HAP-1 (cell line): ENCODE data around the gene PRKCB.

Experiments
- DNase-seq, 2 experiments: peaks; one replicate each; pipeline ENCODE4 v3.0.0-alpha.2; 2016 to 2020; ENCODE audit warnings: low spot score in 2 of 2
- H3K27me3 ChIP-seq: fragments of 250-450 bp; sonication (Bioruptor Pico); 2 replicates; pipeline ENCODE4 v1.5.1; 2020; ENCODE audit warnings: low read depth, mild to moderate bottlenecking, moderate library complexity
- H3K36me3 ChIP-seq: fragments of 250-450 bp; sonication (Bioruptor Pico); replicated peaks from 2 replicates; pipeline ENCODE4 v1.5.1; 2020; ENCODE audit warnings: mild to moderate bottlenecking
- H3K4me1 ChIP-seq: fragments of 250-450 bp; sonication (Bioruptor Pico); 2 replicates; pipeline ENCODE4 v1.5.1; 2020; ENCODE audit warnings: mild to moderate bottlenecking
- H3K4me3 ChIP-seq: fragments of 250-450 bp; sonication (Bioruptor Pico); 2 replicates; pipeline ENCODE4 v1.5.1; 2020; ENCODE audit warnings: mild to moderate bottlenecking, moderate library complexity
- H3K9me3 ChIP-seq: fragments of 250-450 bp; sonication (Bioruptor Pico); 2 replicates; pipeline ENCODE4 v1.5.1; 2020; ENCODE audit warnings: mild to moderate bottlenecking, moderate library complexity
- in situ Hi-C: fragments of 300-500 bp; cut with MboI; formaldehyde crosslinking; loops from 3 replicates; pipeline ENCODE4 v1.14.3; 2020; ENCODE audit warnings: low sequenced_read_pairs, inconsistent platforms, mixed read lengths

Gene PRKCB

DNA sequence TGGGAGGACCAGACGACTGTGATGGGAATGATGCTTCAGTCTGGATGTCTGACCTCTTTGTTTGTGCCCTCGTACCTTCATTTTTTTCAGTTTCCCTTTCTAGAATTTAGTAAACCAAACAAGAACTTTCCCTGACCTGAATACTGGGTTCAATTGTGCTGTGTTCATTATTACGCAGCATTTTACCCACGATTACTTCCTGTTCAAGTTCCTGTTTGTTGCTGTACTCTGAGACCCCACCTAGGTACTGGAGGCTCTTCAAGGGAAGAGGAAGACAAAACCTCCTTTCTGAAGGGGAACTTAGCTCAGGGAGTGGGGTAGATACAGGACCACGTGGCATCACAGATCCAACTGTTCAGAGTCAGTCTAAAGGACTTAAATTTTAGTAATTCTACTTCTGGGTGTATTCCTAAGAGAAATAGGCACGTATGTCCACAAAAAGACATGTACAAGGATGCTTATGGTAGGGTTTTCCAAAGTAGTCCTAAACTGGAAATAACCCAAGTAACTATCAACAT is 9.2 kb upstream of the PRKCB start:
- H3K27me3 ChIP-seq, result no peaks in the 10 kb centered on the region; the same call in 1 of the 2 replicates
- H3K9me3 ChIP-seq, result no peaks in the 10 kb centered on the region
- in situ Hi-C loops, result no loop called here
- no peaks in the 10 kb centered on the region for H3K4me1 ChIP-seq
- H3K4me3 ChIP-seq, result no peak overlapping the region
- H3K36me3 ChIP-seq, result no peaks in the 10 kb centered on the region
- DNase-seq, result no peak

DNA sequence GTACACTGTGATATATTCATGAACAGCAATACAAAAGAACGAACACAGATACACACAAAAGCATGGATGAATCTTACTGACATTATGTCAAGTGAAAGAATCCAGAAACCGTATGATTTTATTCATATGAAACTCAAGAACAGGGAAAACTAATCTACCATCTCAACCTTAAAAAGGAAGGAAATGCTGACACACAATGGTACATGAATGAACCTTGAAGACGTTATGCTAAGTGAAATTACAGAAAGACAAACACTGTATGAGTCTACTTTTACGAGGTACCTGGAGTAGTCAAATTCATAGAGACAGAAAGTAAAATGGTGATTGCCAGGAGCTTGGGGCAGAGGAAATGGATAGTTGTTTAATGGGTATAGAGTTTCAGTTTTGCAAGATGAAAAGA is 8.7 kb upstream of the PRKCB start:
- H3K27me3 ChIP-seq, result no peaks in the 10 kb centered on the region; the same call in 1 of the 2 replicates
- H3K4me1 ChIP-seq, result no peaks in the 10 kb centered on the region
- in situ Hi-C loops, result no loop called here
- no peaks in the 10 kb centered on the region for H3K9me3 ChIP-seq
- DNase-seq, result no peak
- H3K36me3 ChIP-seq, result no peaks in the 10 kb centered on the region
- H3K4me3 ChIP-seq, result no peak overlapping the region

DNA sequence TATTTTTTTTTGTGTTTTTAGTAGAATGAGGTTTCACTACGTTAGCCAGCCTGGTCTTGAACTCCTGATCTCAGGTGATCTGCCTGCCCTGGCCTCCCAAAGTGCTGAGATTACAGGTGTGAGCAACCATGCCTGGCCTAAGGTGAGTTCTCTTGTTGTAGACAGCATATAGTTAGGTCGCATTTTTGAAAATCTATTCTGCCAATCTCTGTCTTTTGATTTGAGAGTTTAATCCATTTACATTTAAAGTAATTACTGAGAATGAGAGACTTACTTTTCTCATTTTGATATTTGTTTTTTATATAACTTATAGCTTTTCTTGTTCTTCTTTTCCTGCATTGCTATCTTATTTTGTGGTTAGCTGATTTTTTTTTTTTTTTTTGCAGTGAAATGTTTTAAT is 6.3 kb upstream of the PRKCB start:
- in situ Hi-C loops, result no loop called here
- Histone ChIP-seq H3K9me3 (no peaks in the 10 kb centered on the region), H3K4me3 (no peak overlapping the region), H3K4me1 (no peaks in the 10 kb centered on the region), H3K27me3 (no peaks in the 10 kb centered on the region; the same call in 1 of the 2 replicates), H3K36me3 (no peaks in the 10 kb centered on the region)
- no peak for DNase-seq

DNA sequence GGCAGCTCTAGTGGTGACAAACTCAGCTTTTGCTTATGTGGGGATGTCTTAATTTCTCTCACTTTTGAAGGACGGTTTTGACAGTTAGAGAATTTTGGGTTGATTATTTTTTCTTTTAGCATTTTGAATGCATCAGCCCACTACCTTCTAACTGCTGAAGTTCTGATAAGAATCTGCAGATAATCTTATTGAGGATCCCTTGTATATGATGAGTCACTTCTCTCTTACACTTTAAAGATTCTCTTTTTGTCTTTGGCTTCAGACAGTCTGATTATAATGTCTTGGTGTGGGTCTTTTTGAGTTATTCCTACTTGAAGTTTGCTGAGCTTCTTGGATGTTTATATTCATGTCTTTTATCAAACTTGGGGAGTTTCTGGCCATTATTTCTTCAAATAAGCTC is 5.5 kb upstream of the PRKCB start:
- Histone ChIP-seq H3K27me3 (peaks cover 5% of the 10 kb centered on the region), H3K4me1 (no peaks in the 10 kb centered on the region), H3K9me3 (no peaks in the 10 kb centered on the region), H3K36me3 (no peaks in the 10 kb centered on the region), H3K4me3 (no peak overlapping the region)
- no peak for DNase-seq
- in situ Hi-C loops, result no loop called here

DNA sequence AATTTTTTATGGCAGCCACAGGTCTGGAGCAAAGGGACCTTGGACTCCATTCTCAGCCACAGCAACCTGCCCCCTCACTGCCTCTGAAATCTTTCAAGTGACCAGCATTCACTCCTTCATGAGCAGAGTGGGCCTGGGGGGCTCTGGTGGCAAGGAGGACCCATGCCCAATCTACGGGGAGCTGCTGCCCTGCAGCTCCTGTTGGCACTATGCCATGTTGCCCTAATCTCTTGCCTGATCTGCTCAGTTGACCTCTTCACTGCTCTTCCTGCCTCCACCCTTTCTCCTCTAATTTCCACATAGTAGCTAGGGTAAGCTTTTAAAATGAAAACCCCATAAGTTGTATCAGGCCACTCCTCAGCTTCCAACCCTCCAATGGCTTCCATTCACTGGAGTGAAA is 2.9 kb upstream of the PRKCB start:
- Histone ChIP-seq H3K9me3 (no peaks in the 10 kb centered on the region), H3K36me3 (no peaks in the 10 kb centered on the region), H3K4me3 (no peak overlapping the region), H3K27me3 (peaks cover 27% of the 10 kb centered on the region), H3K4me1 (no peaks in the 10 kb centered on the region)
- DNase-seq, result no peak
- in situ Hi-C loops, result no loop called here

DNA sequence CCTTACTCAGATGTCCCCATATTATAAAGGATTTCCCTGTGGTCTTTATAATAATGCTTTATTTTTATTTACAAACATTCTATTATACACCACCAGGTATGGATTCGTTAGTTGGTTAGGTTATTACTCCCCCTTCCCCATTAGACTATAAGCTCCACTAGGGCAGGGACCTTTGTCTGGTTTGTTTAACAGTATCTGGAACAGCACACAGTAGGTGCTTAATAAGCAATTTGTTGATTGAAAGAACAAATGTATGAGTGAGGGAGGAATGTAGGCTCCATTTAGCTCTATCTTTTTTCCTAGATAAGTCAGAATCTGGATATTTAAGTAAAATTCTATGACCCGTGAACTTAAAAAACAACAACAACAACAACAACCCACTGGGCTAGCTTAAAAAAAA is 2.3 kb upstream of the PRKCB start:
- in situ Hi-C loops, result no loop called here
- Histone ChIP-seq H3K4me3 (no peak overlapping the region), H3K36me3 (no peaks in the 10 kb centered on the region), H3K27me3 (peaks cover 32% of the 10 kb centered on the region), H3K4me1 (no peaks in the 10 kb centered on the region), H3K9me3 (no peaks in the 10 kb centered on the region)
- no peak for DNase-seq

DNA sequence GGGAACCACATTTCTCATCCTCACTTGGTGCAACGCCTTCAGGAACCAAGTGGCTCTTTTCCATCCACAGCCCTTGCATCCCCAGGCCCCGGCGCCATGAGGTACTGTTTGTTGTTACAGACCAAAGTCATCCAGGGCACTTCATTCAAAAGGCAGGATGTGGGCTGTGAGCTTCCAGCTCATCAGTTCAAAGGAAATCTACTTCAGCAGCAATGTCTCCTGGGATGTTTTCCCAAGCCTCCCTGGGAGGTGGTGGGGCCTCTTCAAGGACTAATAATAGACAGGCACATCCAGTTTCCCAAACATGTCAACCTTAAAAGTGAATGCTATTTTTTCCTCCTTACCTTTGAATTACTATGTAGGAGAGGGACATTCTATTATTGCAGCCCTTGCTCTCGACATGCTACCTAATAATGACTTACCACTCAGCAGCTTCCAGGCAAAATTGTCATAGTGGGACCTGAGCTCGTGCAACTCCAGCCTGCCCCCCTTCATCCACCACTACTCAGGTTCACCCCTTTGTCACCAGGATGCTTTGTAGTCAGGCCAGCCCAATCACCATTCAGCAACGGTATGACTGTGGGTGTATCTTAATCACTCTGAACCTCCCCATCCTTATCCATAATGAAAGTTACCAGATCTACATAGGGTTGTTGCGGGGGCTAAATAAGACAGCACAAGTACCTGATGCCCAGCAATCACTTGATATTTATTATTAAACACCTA is 1.7 kb upstream of the PRKCB start:
- no peaks in the 10 kb centered on the region for H3K36me3 ChIP-seq
- no peaks in the 10 kb centered on the region for H3K4me1 ChIP-seq
- H3K9me3 ChIP-seq, result no peaks in the 10 kb centered on the region
- no peak for DNase-seq
- H3K27me3 ChIP-seq, result peaks cover 34% of the 10 kb centered on the region
- in situ Hi-C loops, result no loop called here
- H3K4me3 ChIP-seq, result no peak overlapping the region

DNA sequence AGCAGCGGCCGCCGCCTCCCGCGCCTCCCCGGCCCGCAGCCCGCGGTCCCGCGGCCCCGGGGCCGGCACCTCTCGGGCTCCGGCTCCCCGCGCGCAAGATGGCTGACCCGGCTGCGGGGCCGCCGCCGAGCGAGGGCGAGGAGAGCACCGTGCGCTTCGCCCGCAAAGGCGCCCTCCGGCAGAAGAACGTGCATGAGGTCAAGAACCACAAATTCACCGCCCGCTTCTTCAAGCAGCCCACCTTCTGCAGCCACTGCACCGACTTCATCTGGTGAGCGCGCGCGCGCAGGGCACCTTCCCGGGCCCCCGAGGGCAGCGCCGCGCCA is 258 bp downstream of the PRKCB start:
- in situ Hi-C loops, result no loop called here
- Histone ChIP-seq H3K36me3 (no peaks in the 10 kb centered on the region), H3K4me3 (peak overlapping the region; percentile 14), H3K4me1 (no peaks in the 10 kb centered on the region), H3K27me3 (peaks cover 34% of the 10 kb centered on the region), H3K9me3 (no peaks in the 10 kb centered on the region)
- no peak for DNase-seq

DNA sequence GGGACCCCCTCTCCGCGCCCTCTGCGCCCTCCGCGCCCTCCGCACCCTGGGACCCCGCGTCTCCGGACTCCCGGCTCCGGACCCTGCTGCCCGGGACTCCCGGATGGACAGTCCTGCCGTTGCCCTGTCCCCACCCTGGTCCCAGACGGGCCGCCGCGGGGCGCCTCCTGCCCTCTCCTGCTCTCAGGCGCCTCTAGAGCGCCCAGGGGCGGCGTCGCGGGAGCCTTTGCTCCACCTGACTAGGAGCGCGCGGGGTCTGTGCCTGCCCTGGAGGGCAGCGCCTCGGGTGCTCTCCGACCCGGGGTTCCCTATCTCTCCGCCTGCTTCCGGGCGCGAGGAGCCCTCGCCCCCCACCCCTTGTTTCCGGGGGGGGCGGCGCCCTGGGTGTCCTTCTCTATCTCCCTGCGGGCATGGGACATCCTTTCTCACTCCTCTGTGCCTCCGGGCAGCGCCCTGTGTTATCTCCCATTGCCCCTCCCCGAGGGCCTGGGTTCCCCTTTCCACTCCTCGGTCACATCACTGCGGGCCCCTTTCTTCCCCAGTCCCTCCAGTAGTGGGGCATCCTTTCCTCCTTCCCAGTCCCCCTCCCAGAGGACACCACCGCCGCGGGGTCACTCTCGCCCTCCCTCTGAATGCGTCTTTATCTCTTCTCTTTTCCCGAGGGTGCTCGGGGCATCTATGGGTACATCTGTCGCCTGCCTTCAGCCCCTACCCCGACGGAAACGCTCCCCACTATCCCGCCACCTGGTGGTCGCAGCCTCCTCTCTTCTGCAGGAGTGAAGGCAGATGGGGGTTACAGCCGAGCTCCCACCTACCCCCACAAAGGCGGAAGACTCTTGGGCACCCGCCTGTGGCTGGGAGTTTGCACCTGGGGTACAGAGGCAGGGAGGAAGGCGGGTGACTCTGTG is 875 bp downstream of the PRKCB start:
- H3K36me3 ChIP-seq, result no peaks in the 10 kb centered on the region
- in situ Hi-C loops, result no loop called here
- H3K4me1 ChIP-seq, result no peaks in the 10 kb centered on the region
- peak overlapping the region; percentile 14 for H3K4me3 ChIP-seq
- no peaks in the 10 kb centered on the region for H3K9me3 ChIP-seq
- DNase-seq, result peak in 1 of 2 experiments; percentile 10
- H3K27me3 ChIP-seq, result peaks cover 34% of the 10 kb centered on the region

DNA sequence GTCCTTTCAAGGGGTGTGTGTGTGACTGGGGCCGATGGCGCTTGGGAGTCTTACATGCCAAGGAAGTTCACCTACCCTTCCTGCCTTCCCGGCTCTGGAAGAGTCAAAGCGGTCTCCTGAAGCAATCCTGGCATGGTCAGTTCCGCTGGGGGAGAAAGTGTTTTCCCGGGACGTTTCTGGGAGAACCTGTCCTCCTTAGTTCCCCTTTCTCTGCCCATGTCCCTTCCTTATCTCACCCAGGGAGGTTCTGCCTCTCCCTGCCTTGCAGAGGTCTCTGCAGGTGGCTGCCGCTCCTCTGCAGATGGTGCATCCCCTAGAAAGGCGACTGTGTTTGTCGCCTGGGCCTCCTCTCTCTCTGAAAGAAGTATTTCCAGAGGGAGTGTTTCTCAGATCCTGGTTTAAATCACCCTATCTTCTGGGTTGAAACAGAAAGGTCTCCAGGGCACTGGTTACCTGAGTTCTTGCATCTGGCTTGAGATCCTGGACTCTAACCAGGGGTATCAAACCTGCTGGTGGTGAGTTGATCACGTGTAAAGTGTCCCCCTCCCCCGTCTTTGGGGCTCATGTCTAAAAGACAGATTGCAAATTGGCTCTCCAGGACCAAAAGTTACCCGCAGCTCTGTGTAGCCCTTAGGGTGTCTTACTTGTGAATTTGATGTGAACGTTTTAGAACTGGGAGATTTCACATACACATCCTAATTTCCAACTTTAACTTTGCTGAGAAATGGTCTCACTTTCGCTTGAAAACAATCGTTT is 1.9 kb downstream of the PRKCB start:
- Histone ChIP-seq H3K4me3 (no peak overlapping the region), H3K27me3 (peaks cover 34% of the 10 kb centered on the region), H3K9me3 (no peaks in the 10 kb centered on the region), H3K4me1 (no peaks in the 10 kb centered on the region), H3K36me3 (no peaks in the 10 kb centered on the region)
- DNase-seq, result no peak
- in situ Hi-C loops, result no loop called here

DNA sequence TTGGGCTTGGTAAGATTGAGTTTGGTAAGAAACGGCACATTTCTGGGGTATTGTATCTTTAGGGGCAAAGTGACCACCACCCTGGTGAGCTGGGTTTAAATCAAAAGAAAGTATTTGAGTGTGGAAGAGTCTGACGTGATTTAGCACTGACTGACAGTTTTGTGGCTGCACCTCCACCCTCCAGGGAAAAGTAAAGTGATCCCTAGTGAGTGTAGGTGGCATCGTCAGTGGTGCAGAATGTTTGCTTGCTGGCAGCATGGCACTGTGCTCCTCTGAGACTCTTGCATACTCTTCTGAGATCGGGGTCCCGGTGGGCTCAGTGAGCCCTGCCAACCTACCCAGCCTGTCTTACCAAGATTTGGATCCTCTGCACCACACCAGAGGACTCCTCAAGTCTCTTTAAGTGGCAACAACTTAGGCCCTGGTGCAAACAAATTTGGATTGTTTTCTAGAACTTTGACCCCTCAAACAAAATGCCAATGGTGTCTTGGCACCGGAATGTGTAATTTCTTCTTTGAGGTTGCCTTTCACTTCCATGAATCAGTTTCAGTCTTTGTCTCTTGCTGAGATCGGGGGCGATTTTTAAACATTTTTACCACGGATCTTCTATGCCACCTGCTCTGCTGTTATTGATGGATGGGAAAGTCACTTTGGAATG is 2.8 kb downstream of the PRKCB start:
- no peak for DNase-seq
- in situ Hi-C loops, result no loop called here
- no peaks in the 10 kb centered on the region for H3K9me3 ChIP-seq
- H3K36me3 ChIP-seq, result no peaks in the 10 kb centered on the region
- H3K27me3 ChIP-seq, result peaks cover 34% of the 10 kb centered on the region
- no peaks in the 10 kb centered on the region for H3K4me1 ChIP-seq
- no peak overlapping the region for H3K4me3 ChIP-seq

DNA sequence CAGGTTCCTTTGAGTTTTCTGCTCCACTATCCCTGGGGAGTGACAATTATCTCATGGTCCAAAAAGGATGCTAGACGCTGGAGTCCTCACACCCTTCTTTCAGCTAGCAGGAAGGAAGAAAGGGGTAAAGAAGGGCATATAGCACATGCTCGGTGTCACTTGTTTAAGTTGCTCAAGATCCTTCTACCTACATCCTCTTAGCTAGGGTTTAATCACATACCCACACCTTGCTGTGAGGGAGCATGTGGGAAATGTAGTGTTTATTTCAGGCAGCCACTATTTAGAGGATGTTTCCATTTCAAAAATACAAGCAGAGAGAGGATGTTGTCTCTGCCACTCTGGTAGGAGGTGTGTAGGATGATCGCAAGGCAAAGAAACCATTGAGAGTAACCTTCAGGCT is 4.5 kb downstream of the PRKCB start:
- peaks cover 28% of the 10 kb centered on the region for H3K27me3 ChIP-seq
- H3K4me3 ChIP-seq, result no peak overlapping the region
- H3K9me3 ChIP-seq, result no peaks in the 10 kb centered on the region
- H3K4me1 ChIP-seq, result no peaks in the 10 kb centered on the region
- no peaks in the 10 kb centered on the region for H3K36me3 ChIP-seq
- in situ Hi-C loops, result no loop called here
- DNase-seq, result no peak

DNA sequence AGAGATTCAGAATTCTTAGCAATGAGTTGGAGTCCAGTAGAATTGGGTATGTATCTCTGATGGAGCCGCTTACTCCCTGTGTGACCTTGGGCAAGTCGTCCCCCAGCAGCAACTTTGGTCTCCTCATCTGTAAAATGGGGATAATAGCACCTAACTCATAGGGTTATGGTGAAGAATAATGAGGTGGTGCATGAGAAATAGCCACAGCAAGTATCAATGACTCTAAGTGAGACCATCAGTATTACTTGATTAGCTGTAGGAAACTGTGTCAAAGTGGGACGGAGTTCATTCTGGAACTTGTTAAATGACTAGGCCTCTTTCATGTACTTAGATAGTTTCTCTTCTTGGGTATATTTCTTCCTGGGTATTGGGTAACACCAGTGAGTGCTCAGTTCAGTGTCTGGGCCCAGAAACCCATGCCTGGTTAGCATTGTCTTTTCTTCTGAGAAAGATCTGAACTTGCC is 6.4 kb downstream of the PRKCB start:
- no peak for DNase-seq
- no peaks in the 10 kb centered on the region for H3K9me3 ChIP-seq
- no peak overlapping the region for H3K4me3 ChIP-seq
- no peaks in the 10 kb centered on the region for H3K4me1 ChIP-seq
- H3K36me3 ChIP-seq, result no peaks in the 10 kb centered on the region
- in situ Hi-C loops, result no loop called here
- H3K27me3 ChIP-seq, result peaks cover 14% of the 10 kb centered on the region
